Memory B cell (primary cell): ENCODE measurements around the gene NOS1AP.
"Not testable (repeated sequence)": the region's sequence is repeated elsewhere in the genome, so short reads cannot be mapped to it uniquely, and the experiment has no call there.

Experiments used
- ATAC-seq: fragments of 150-1000 bp; cut with Tn5 transposase; 2 replicates; pipeline ENCODE4 v1.10.0; 2021; ENCODE audit warnings: low read depth, mild to moderate bottlenecking, moderate library complexity
- DNase-seq, 2 donors: peaks; one replicate each; pipeline ENCODE4 v3.0.0; 2022; ENCODE audit warnings: low spot score in 2 of 2
- H3K27ac Mint-ChIP-seq: one replicate; pipeline ENCODE4 v1.8.0; 2022; ENCODE audit warnings: mild to moderate bottlenecking, moderate library complexity, mixed read lengths
- H3K27me3 Mint-ChIP-seq: one replicate; pipeline ENCODE4 v1.8.0; 2022; ENCODE audit warnings: mixed read lengths
- H3K36me3 Mint-ChIP-seq: one replicate; pipeline ENCODE4 v1.8.0; 2022; ENCODE audit warnings: mild to moderate bottlenecking, mixed read lengths
- H3K4me1 Mint-ChIP-seq: one replicate; pipeline ENCODE4 v1.8.0; 2022; ENCODE audit warnings: mixed read lengths
- H3K4me3 Mint-ChIP-seq: one replicate; pipeline ENCODE4 v1.8.0; 2022; ENCODE audit warnings: mild to moderate bottlenecking, moderate library complexity, mixed read lengths
- H3K9me3 Mint-ChIP-seq: one replicate; pipeline ENCODE4 v1.8.0; 2022; ENCODE audit warnings: mixed read lengths

Gene NOS1AP

GRCh38 chr1:162200096-162200847 is 130.8 kb downstream of the NOS1AP start:
- peaks cover 16% of the 10 kb centered on the region for H3K27me3 Mint-ChIP-seq
- no peaks in the 10 kb centered on the region for H3K4me1 Mint-ChIP-seq
- no peaks in the 10 kb centered on the region for H3K36me3 Mint-ChIP-seq
- ATAC-seq (no peak), DNase-seq (no peak)
- H3K9me3 Mint-ChIP-seq, result no peaks in the 10 kb centered on the region
- no peak overlapping the region for H3K27ac Mint-ChIP-seq
- no peak overlapping the region for H3K4me3 Mint-ChIP-seq

DNA sequence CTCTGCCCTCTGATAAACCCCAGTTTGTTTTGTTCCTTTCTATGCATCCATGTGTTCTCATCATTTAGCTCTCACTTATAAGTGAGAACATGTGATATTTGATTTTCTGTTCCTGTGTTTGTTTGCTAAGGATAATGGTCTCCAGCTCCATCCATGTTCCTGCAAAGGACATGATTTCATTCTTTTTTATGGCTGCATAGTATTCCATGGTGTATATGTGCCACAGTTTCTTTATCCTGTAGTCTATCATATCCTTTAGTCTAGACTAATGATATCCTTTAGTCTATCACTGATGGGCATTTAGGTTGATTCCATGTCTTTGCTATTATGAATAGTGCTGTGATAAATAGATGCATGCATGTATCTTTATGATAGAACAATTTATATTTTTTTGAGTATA is 131.6 kb downstream of the NOS1AP start:
- peaks cover 13% of the 10 kb centered on the region for H3K27me3 Mint-ChIP-seq
- not testable (repeated sequence) for H3K27ac Mint-ChIP-seq, ATAC-seq, H3K9me3 Mint-ChIP-seq, H3K4me3 Mint-ChIP-seq, H3K4me1 Mint-ChIP-seq, DNase-seq, H3K36me3 Mint-ChIP-seq

- peaks cover 10% of the 10 kb centered on the region for H3K27me3 Mint-ChIP-seq
- H3K36me3 Mint-ChIP-seq, result no peaks in the 10 kb centered on the region
- no peak overlapping the region for H3K27ac Mint-ChIP-seq
- ATAC-seq, result no peak
- H3K9me3 Mint-ChIP-seq, result no peaks in the 10 kb centered on the region
- H3K4me3 Mint-ChIP-seq, result no peak overlapping the region
- H3K4me1 Mint-ChIP-seq, result no peaks in the 10 kb centered on the region
- DNase-seq, result no peak
These were observed 134.8 kb downstream of the NOS1AP start for GRCh38 chr1:162204129-162204822.

DNA sequence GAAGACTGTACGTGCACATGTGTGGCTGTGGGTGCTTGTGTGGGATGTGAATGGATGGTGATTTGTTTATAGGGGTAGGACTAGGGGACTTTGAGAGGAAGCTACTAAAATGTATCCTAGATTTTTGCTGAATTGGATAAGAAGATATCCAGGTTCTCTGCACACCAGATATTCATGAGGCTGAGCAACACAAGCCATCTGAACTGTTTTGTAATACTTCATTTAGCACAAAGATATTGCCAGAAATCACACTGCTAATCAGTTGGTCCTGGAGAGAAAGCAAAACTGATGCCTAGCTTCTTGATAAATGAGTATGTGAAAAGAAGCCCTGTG is 135.3 kb downstream of the NOS1AP start:
- no peak for DNase-seq
- Mint-ChIP-seq H3K36me3 (no peaks in the 10 kb centered on the region), H3K27me3 (peaks cover 10% of the 10 kb centered on the region), H3K4me1 (no peaks in the 10 kb centered on the region), H3K27ac (no peak overlapping the region), H3K9me3 (no peaks in the 10 kb centered on the region), H3K4me3 (no peak overlapping the region)
- ATAC-seq, result no peak

GRCh38 chr1:162206300-162206699 is 136.8 kb downstream of the NOS1AP start:
- H3K36me3 Mint-ChIP-seq, result no peaks in the 10 kb centered on the region
- ATAC-seq (no peak), DNase-seq (no peak)
- H3K27me3 Mint-ChIP-seq, result peaks cover 8% of the 10 kb centered on the region
- H3K4me3 Mint-ChIP-seq, result no peak overlapping the region
- no peak overlapping the region for H3K27ac Mint-ChIP-seq
- no peaks in the 10 kb centered on the region for H3K9me3 Mint-ChIP-seq
- H3K4me1 Mint-ChIP-seq, result no peaks in the 10 kb centered on the region

GRCh38 chr1:162206749-162207635 is 137.5 kb downstream of the NOS1AP start:
- Mint-ChIP-seq H3K27ac (no peak overlapping the region), H3K4me3 (no peak overlapping the region), H3K36me3 (no peaks in the 10 kb centered on the region), H3K27me3 (peaks cover 5% of the 10 kb centered on the region), H3K4me1 (no peaks in the 10 kb centered on the region), H3K9me3 (no peaks in the 10 kb centered on the region)
- DNase-seq (no peak), ATAC-seq (no peak)

DNA sequence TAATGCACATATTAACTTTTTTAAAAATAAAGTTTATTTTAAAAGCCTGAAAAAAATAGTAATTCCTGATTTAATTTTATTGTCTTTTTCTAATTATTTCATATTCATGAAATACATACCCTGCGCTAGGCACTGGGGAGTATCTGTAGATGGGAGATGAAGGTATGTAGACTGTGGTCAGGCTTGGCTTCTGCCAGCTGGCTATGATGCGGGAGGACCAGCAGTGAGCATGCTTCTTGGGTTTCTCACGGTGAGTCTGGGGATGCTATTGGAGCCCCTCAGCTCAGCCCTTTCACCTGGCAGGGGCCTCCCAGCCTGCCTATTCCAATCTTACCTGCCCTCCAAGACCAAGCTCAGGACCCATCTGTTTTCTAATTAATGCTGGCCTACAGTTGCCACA is 138.4 kb downstream of the NOS1AP start:
- no peak overlapping the region for H3K27ac Mint-ChIP-seq
- H3K27me3 Mint-ChIP-seq, result peaks cover 5% of the 10 kb centered on the region
- no peaks in the 10 kb centered on the region for H3K9me3 Mint-ChIP-seq
- H3K4me3 Mint-ChIP-seq, result no peak overlapping the region
- no peaks in the 10 kb centered on the region for H3K36me3 Mint-ChIP-seq
- no peaks in the 10 kb centered on the region for H3K4me1 Mint-ChIP-seq
- no peak for ATAC-seq
- no peak for DNase-seq

- Mint-ChIP-seq H3K27me3 (peaks cover 2% of the 10 kb centered on the region), H3K9me3 (no peaks in the 10 kb centered on the region), H3K27ac (no peak overlapping the region), H3K4me1 (no peaks in the 10 kb centered on the region), H3K4me3 (no peak overlapping the region), H3K36me3 (no peaks in the 10 kb centered on the region)
- DNase-seq (no peak), ATAC-seq (no peak)
These were observed 140.7 kb downstream of the NOS1AP start for GRCh38 chr1:162210196-162210595.

GRCh38 chr1:162212713-162213112 is 143.2 kb downstream of the NOS1AP start:
- H3K36me3 Mint-ChIP-seq, result no peaks in the 10 kb centered on the region
- peaks cover 9% of the 10 kb centered on the region for H3K27me3 Mint-ChIP-seq
- no peak overlapping the region for H3K27ac Mint-ChIP-seq
- ATAC-seq, result no peak
- H3K4me1 Mint-ChIP-seq, result no peaks in the 10 kb centered on the region
- no peak overlapping the region for H3K4me3 Mint-ChIP-seq
- no peak for DNase-seq
- no peaks in the 10 kb centered on the region for H3K9me3 Mint-ChIP-seq

GRCh38 chr1:162213281-162213912 is 143.9 kb downstream of the NOS1AP start:
- Mint-ChIP-seq H3K4me1 (no peaks in the 10 kb centered on the region), H3K4me3 (no peak overlapping the region), H3K36me3 (no peaks in the 10 kb centered on the region), H3K27me3 (peaks cover 9% of the 10 kb centered on the region), H3K27ac (no peak overlapping the region), H3K9me3 (no peaks in the 10 kb centered on the region)
- DNase-seq, result no peak
- ATAC-seq, result no peak

DNA sequence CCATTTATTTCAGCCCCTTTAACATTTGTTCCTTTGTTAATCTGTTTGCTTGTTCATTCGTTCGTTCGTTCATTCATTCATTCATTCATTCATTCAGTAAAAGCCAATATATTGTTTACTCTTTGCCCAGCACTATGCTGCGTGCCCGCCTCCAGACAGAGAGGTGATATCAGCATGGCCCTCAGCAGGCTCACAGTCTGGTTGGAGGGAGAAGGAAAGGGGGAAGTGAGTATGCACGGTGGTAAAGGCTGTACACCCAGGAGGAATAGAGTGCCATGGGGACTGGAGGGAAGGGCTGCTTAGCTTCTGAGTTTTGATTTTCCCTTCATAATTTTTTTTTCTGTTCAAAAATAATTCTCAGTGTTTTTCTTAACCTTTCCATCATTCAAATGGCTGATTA is 144.7 kb downstream of the NOS1AP start:
- ATAC-seq (no peak), DNase-seq (no peak)
- H3K9me3 Mint-ChIP-seq, result no peaks in the 10 kb centered on the region
- H3K27ac Mint-ChIP-seq, result no peak overlapping the region
- no peak overlapping the region for H3K4me3 Mint-ChIP-seq
- H3K4me1 Mint-ChIP-seq, result no peaks in the 10 kb centered on the region
- H3K36me3 Mint-ChIP-seq, result no peaks in the 10 kb centered on the region
- H3K27me3 Mint-ChIP-seq, result peaks cover 9% of the 10 kb centered on the region

- no peak for DNase-seq
- no peak for ATAC-seq
- peaks cover 9% of the 10 kb centered on the region for H3K27me3 Mint-ChIP-seq
- H3K36me3 Mint-ChIP-seq, result no peaks in the 10 kb centered on the region
- H3K9me3 Mint-ChIP-seq, result no peaks in the 10 kb centered on the region
- no peak overlapping the region for H3K27ac Mint-ChIP-seq
- no peaks in the 10 kb centered on the region for H3K4me1 Mint-ChIP-seq
- no peak overlapping the region for H3K4me3 Mint-ChIP-seq
These were observed 146.4 kb downstream of the NOS1AP start for GRCh38 chr1:162215902-162216301.

DNA sequence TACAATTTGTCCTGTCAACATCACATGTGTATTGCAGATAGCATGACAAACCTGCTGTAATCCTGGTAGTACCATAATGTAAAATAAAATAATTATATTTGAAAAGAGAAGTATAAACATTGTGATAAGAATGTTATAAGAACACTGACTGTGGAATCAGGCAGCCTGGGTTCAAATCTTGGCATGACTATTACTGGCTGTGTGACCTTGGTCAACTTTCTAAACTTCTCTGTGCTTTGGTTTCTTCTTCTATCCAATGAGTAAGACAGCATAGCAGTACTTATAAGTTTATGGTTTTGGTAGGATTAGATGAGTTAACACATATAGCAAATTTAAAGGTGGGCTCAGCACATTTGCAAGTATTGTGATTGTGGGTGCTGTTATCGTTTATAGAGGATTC is 147.1 kb downstream of the NOS1AP start:
- H3K36me3 Mint-ChIP-seq, result no peaks in the 10 kb centered on the region
- DNase-seq (no peak), ATAC-seq (no peak)
- no peak overlapping the region for H3K4me3 Mint-ChIP-seq
- no peaks in the 10 kb centered on the region for H3K9me3 Mint-ChIP-seq
- no peak overlapping the region for H3K27ac Mint-ChIP-seq
- H3K4me1 Mint-ChIP-seq, result no peaks in the 10 kb centered on the region
- peaks cover 13% of the 10 kb centered on the region for H3K27me3 Mint-ChIP-seq

DNA sequence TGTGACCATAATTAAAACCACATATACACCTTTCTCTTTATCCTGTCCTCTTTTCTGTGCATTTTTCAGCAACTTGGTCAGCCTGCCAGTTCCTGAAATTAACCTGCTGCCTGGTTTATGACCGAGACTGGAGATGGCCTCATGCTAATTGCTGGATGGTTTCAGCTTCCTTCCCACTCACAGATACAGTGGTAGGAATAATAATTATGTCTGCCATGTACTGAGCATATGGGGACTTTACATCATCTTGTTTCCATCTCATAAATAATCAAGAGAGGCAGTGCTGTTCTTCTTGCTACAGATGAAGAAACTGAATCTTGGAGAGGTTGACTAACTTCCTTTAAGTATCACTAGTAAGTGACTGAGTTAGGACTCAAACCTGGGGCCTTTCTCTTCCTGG is 148.2 kb downstream of the NOS1AP start:
- Mint-ChIP-seq H3K27ac (no peak overlapping the region), H3K36me3 (no peaks in the 10 kb centered on the region), H3K4me3 (no peak overlapping the region), H3K9me3 (no peaks in the 10 kb centered on the region), H3K4me1 (no peaks in the 10 kb centered on the region), H3K27me3 (peaks cover 13% of the 10 kb centered on the region)
- no peak for DNase-seq
- no peak for ATAC-seq
